GM19328 (cell line): ENCODE results near the gene ETS1.

Source experiments
- ATAC-seq: cut with Tn5 transposase; IDR thresholded peaks from one replicate; pipeline ENCODE4 v1.9.1; 2021; ENCODE audit warnings: mild to moderate bottlenecking, moderate library complexity; ENCODE audit not compliant: unreplicated experiment

Gene ETS1

DNA sequence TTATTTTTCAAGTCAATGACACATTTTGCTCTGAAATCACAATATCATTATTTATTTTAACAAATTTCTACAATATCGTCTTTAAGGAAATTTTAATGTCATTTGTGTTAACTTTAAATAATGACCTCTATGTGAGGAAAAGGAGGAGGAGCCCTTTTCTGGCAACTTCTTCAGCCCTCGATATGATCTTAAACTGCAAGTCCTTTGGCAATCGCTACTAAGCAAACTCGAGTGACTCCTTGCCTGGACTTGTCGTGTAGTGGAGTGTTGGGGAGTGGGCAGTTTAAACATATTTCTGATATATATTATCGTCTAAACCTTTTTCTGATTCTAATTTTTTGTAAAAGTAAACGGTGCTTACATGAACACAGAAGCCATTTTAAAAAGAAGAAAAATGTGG is 16.7 kb downstream of the ETS1 start:
- ATAC-seq = no peak

DNA sequence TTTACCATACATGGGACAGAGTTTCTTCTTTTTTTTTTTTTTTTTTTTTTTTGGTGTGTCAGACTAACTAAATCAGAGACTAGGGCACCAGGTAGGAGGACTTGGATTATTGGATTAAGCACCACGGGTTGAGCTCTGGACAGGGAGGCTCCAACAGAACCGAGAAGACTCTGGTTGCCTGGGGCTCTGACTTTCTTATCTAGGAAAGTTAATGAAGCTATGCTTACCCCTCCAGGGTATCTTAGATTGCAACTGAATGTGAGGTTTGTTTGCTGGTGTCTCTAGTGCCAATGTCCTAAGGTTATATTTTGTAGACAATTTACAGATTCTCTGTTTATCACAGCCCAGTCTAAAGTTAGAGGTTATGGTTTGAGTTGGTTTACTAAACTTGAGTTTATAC is 18.1 kb downstream of the ETS1 start:
- ATAC-seq = no peak

- no peak for ATAC-seq
Measured at GRCh38 chr11:128568166-128568778, 19.1 kb downstream of the ETS1 start.

DNA sequence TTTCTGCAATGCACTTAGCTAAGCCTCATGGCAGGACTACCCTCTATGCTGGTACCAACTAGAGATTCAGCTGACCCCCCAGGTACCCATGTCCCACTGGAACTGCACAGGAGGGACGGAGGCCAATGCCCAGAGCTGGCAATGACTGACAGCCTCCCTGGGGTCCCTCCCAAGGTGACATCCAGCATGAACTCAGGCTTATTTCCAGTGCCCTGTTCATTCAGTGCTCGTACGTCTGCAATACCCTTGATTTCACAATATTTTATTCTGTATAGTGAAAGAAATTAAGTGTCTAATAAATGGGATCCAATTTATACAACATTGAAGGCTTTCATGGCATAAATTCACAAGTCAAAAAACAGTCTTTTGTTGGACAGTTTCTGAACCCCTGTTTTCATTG is 20.2 kb downstream of the ETS1 start:
- no peak for ATAC-seq

DNA sequence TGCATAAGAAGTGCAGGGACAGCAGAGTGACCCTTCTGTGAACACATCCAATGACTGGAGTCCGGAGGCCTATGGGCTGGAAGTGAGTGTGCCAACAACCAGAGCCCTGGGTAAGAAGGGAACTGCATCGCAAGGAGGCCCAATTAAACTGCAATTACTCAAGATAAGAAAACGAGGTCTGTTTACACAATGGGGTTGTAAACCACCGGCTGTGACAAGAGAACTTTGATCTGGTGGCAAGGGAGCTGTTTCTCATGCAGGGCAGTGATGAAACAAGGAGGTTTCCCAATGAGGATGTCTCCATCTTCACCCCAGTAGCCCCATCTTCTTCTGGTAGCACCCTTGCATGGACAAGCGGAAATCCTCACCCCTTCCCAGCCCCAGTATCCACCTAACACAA is 21.5 kb downstream of the ETS1 start:
- ATAC-seq = no peak

GRCh38 chr11:128564642-128565245 is 22.6 kb downstream of the ETS1 start:
- ATAC-seq = no peak

- no peak for ATAC-seq
Measured at GRCh38 chr11:128563942-128564641, 23.3 kb downstream of the ETS1 start.

GRCh38 chr11:128563308-128563707 is 24.1 kb downstream of the ETS1 start:
- no peak for ATAC-seq

DNA sequence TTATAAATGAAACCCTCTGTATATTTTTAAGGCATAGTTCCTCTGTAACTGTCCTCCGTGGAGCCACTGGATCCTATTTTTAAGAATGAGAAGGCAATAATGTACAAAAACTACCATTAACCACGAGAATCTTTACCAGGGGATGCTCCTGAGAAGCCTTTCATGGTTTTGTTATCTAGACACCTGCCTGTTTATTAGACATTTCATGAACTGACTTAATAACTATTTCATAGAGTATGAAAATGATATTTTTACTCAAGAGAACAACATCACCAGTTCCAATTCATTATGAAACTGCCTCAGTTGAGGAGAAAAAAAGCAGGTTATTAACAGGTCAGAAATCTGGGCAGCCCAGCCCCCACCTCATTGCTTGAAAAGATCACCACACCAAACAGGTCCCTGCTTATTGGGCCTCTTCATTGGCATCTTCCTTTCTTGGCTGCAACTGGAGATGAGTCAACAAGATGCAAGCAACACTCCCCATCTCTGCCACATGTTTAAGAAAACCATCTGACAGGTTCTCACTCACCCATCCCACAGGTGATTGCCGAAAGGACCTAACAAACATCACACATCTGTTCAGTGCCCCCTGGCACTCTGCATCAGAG is 27.8 kb downstream of the ETS1 start:
- ATAC-seq = no peak

DNA sequence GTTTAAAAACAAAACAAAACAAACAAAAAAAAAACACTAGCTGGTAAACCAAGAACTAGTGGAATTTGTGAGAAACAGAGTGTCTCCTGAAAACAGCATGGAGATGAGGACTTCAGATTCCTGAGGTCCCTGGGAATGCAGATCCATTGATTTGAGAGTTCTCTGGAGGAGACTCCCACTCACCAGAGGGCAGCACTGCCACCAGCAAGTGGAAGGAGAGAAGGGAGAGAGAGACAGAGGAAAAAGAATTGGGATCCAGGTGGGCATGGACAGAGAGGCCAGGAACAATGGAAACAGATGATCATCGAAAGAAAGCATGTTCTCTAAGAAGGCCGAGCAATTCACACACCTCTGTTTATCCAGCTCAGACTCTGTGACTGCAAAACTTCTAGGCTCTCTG is 31.8 kb downstream of the ETS1 start:
- ATAC-seq = no peak

DNA sequence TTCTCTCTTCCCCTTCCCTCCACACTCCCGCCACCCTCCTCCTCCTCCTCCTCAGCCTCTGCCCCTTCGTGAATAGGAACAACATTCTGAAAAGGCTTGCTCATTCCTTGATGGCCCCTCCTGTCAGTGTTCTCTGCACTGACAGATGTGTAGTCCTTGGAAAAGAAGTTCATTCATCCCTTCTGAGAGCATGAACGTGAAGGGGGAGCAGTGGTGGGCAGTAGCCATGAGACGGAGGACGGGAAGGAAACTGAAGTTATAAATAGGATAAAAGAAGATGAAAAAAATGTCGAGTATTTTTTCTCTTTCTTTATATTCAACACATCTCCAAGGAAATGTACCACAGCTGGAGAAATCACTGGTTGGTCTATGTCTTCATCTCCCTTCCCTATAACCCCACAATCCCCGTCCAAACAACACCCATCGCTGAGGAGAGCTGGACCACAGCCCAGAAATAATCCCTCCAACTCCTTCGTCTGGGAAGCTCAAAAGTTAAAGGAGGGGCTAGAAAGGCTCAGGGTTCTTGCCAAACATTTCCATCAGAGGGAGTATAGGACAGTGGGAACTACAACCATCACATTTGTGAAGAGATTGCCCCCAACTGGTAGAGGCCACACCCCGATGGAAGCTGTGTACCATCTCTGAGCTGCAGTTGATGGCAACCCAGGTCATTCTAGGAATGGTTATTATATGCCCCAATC is 33.5 kb downstream of the ETS1 start:
- ATAC-seq = no peak

GRCh38 chr11:128552783-128553661 is 34.3 kb downstream of the ETS1 start:
- ATAC-seq = peak; percentile 49

- ATAC-seq = peak; percentile 61
Measured at GRCh38 chr11:128551611-128552335, 35.6 kb downstream of the ETS1 start.

GRCh38 chr11:128551058-128551457 is 36.3 kb downstream of the ETS1 start:
- no peak for ATAC-seq

GRCh38 chr11:128550261-128550821 is 37.0 kb downstream of the ETS1 start:
- no peak for ATAC-seq

- ATAC-seq = no peak
Measured at GRCh38 chr11:128549256-128549944, 38.0 kb downstream of the ETS1 start.

- no peak for ATAC-seq
Measured at GRCh38 chr11:128548649-128549255, 38.6 kb downstream of the ETS1 start.

DNA sequence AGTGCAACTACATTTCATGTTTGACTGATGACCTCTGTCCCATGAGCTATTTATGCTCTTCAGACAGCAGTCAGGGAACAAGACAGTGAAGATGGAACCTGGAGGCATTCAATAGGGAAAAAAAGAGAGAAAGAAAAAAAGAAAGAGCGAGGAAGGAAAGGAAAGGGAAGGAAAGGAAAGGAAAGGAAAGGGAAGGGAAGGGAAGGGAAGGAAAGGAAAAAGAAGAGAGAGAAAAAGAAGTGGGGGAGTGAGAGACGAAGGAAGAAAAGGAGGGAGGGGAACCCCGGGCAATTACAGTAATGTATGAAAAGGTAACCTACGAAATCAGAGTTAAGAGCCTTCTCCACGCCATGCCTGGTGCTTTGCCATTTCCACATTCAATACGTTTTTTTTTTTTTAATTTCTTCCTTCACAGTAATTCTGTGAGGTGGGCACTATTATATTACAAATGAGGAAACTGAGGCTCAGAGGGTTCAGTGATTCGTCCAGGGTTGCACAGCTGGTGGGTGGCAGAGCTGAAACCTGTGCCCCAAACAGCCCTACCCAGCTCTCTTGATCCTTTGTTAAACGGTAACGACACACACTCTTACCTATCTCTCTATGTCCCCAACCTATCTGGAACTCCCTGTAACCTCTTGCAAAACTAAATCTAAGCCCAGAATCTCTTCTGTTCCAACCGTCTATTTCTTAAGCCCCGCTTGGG is 39.3 kb downstream of the ETS1 start:
- no peak for ATAC-seq
